HCT116 (cell line): ENCODE data around the gene FNDC3A. TPM values are rescaled to one million over a fixed set of nuclear protein-coding genes. Genes with fewer than 3 reads are reported as not detected.

ENCODE experiments used
- ATAC-seq: fragments of 200-7000 bp; cut with Tn5 transposase; 2 replicates; pipeline ENCODE4 v1.9.1; 2020; ENCODE audit warnings: mild to moderate bottlenecking, moderate library complexity
- BruUV-seq: library from RNA; stranded (reverse); fragments of 400-500 nt; replicated peaks from 2 replicates; lab custom pipeline; 2021; lab: Mats Ljungman, UMichigan
- CTCF ChIA-PET: fragments of 300-600 bp; sonication (Branson Sonifier 250); formaldehyde crosslinking; loops from one replicate; lab custom pipeline; 2021; ENCODE audit warnings: antibody characterized with exemption; lab: Charles Lee
- POLR2A ChIA-PET: fragments of 300-600, 350-600 bp; sonication (Branson Sonifier 250); formaldehyde crosslinking; loops from one replicate; lab custom pipeline; 2021; ENCODE audit warnings: antibody characterized with exemption; lab: Charles Lee
- RAD21 ChIA-PET, 2 experiments: fragments of 300-600 bp; sonication (Branson Sonifier 250); formaldehyde crosslinking; loops; one replicate each; lab custom pipeline; 2023; ENCODE audit warnings: low total read pairs in 2 of 2; ENCODE audit not compliant: uncharacterized antibody in 2 of 2, unreplicated experiment in 2 of 2, low non-redundant PET in 1 of 2; lab: Charles Lee
- DNase-seq: peaks from one replicate; pipeline ENCODE4 v3.0.0-alpha.2; 2010; ENCODE audit warnings: low read depth, low spot score
- H2AFZ ChIP-seq: fragments of 200-600 bp; shearing (Covaris generic), sonication (generic); 2 replicates; pipeline ENCODE4 v1.6.1; 2017; ENCODE audit warnings: low read depth, mixed run types, mixed read lengths, antibody characterized with exemption, low read length; ENCODE audit not compliant: poor library complexity, severe bottlenecking
- H3K27ac ChIP-seq: 2 replicates; pipeline ENCODE4 v1.5.1; 2012; ENCODE audit warnings: low read depth, low read length
- H3K27me3 ChIP-seq: fragments of 200-600 bp; sonication (generic); 2 replicates; pipeline ENCODE4 v1.6.1; 2016; ENCODE audit warnings: mixed run types, low read length, mixed read lengths; ENCODE audit not compliant: insufficient read depth
- H3K36me3 ChIP-seq, 2 experiments: fragments of 200-500 bp in 1 of 2; fragments of 200-600 bp in 1 of 2; sonication (Bioruptor generic) in 1 of 2; sonication (generic) in 1 of 2; 2 replicates each; pipeline versions ENCODE4 v1.5.1 to v1.6.1; 2014 to 2016; ENCODE audit warnings: low read length in 2 of 2, inconsistent platforms in 1 of 2, mixed read lengths in 1 of 2, mixed run types in 1 of 2; ENCODE audit not compliant: insufficient read depth in 2 of 2, control insufficient read depth in 1 of 2
- H3K4me1 ChIP-seq, 2 experiments: fragments of 200-600 bp in 1 of 2; sonication (generic) in 1 of 2; 2 replicates each; pipeline versions ENCODE4 v1.5.1 to v1.6.1; 2012 to 2017; ENCODE audit warnings: low read length in 2 of 2, inconsistent platforms in 1 of 2, mild to moderate bottlenecking in 1 of 2, mixed read lengths in 1 of 2, mixed run types in 1 of 2, moderate library complexity in 1 of 2; ENCODE audit not compliant: insufficient read depth in 2 of 2, control insufficient read depth in 1 of 2
- H3K4me2 ChIP-seq: fragments of 200-600 bp; sonication (generic); 2 replicates; pipeline ENCODE4 v1.6.1; 2017; ENCODE audit warnings: mixed run types, low read length, mixed read lengths
- H3K4me3 ChIP-seq, 2 experiments: fragments of 200-600 bp in 1 of 2; sonication (generic) in 1 of 2; replicated peaks in 1 of 2; 2 replicates each; pipeline ENCODE4 v1.5.1; 2011 to 2016; ENCODE audit warnings: low read length in 2 of 2, control low read depth in 1 of 2, low read depth in 1 of 2, mild to moderate bottlenecking in 1 of 2, mixed read lengths in 1 of 2, mixed run types in 1 of 2
- H3K79me2 ChIP-seq: fragments of 200-600 bp; sonication (generic); 2 replicates; pipeline ENCODE4 v1.6.1; 2017; ENCODE audit warnings: mild to moderate bottlenecking, mixed run types, low read length, moderate library complexity, mixed read lengths; ENCODE audit not compliant: insufficient read depth
- H3K9ac ChIP-seq: fragments of 200-600 bp; sonication (generic); 2 replicates; pipeline ENCODE4 v1.6.1; 2016; ENCODE audit warnings: low read length, mixed read lengths
- H3K9me2 ChIP-seq: fragments of 200-600 bp; sonication (generic), shearing (Covaris generic); 2 replicates; pipeline ENCODE4 v1.6.1; 2017; ENCODE audit warnings: mixed run types, mild to moderate bottlenecking, moderate library complexity; ENCODE audit not compliant: insufficient read depth
- H3K9me3 ChIP-seq, 2 experiments: fragments of 200-500 bp in 1 of 2; fragments of 200-600 bp in 1 of 2; sonication (Bioruptor generic) in 1 of 2; sonication (generic) in 1 of 2; 2 replicates each; pipeline ENCODE4 v1.6.1; 2014 to 2017; ENCODE audit warnings: low read length in 2 of 2, mixed read lengths in 2 of 2, inconsistent platforms in 1 of 2, low read depth in 1 of 2, mild to moderate bottlenecking in 1 of 2, mixed run types in 1 of 2, moderate library complexity in 1 of 2; ENCODE audit not compliant: control insufficient read depth in 1 of 2, insufficient read depth in 1 of 2
- H4K20me1 ChIP-seq: fragments of 200-600 bp; sonication (generic), shearing (Covaris generic); 2 replicates; pipeline ENCODE4 v1.6.1; 2017; ENCODE audit warnings: mixed run types, mild to moderate bottlenecking, moderate library complexity; ENCODE audit not compliant: insufficient read depth
- CBX3 ChIP-seq: IDR thresholded peaks from 2 replicates; pipeline ENCODE4 v1.6.1; 2012; ENCODE audit warnings: low read depth
- CEBPB ChIP-seq: IDR thresholded peaks from 2 replicates; pipeline ENCODE4 v1.6.1; 2012; ENCODE audit warnings: low read depth
- EGR1 ChIP-seq: IDR thresholded peaks from 2 replicates; pipeline ENCODE4 v1.6.1; 2012; ENCODE audit warnings: low read depth
- ELF1 ChIP-seq: IDR thresholded peaks from 2 replicates; pipeline ENCODE4 v1.6.1; 2012; ENCODE audit warnings: low read depth, borderline replicate concordance
- EZH2phosphoT487 ChIP-seq: fragments of 200-600 bp; IDR thresholded peaks from 2 replicates; pipeline ENCODE4 v1.6.1; 2018; ENCODE audit warnings: antibody characterized with exemption, borderline replicate concordance
- FOSL1 ChIP-seq: IDR thresholded peaks from 2 replicates; pipeline ENCODE4 v1.6.1; 2012; ENCODE audit warnings: low read depth
- JUND ChIP-seq: IDR thresholded peaks from 2 replicates; pipeline ENCODE4 v1.6.1; 2012
- POLR2A ChIP-seq: IDR thresholded peaks from 2 replicates; pipeline ENCODE4 v1.7.0; 2011; ENCODE audit warnings: borderline replicate concordance; ENCODE audit not compliant: insufficient read depth, insufficient read length; ENCODE audit errors: extremely low read depth
- POLR2AphosphoS5 ChIP-seq: IDR thresholded peaks from 2 replicates; pipeline ENCODE4 v1.6.1; 2011; ENCODE audit warnings: mild to moderate bottlenecking, low read depth, low read length, moderate library complexity
- RAD21 ChIP-seq: IDR thresholded peaks from 2 replicates; pipeline ENCODE4 v1.6.1; 2012; ENCODE audit warnings: low read depth, mild to moderate bottlenecking
- SP1 ChIP-seq: IDR thresholded peaks from 2 replicates; pipeline ENCODE4 v1.6.1; 2012; ENCODE audit warnings: low read depth
- SRF ChIP-seq: IDR thresholded peaks from 2 replicates; pipeline ENCODE4 v1.6.1; 2012; ENCODE audit warnings: low read depth
- YY1 ChIP-seq: IDR thresholded peaks from 2 replicates; pipeline ENCODE4 v1.6.1; 2011; ENCODE audit warnings: low read length, low read depth, moderate library complexity, mild to moderate bottlenecking; ENCODE audit not compliant: insufficient replicate concordance; ENCODE audit errors: extremely low read depth
- ZFX ChIP-seq: fragments of 450-650 bp; IDR thresholded peaks from 2 replicates; pipeline ENCODE4 v1.6.1; 2017
- ZNF274 ChIP-seq: fragments of 200-500 bp; sonication (Bioruptor generic); IDR thresholded peaks from 2 replicates; pipeline ENCODE4 v1.6.1; 2014; ENCODE audit warnings: mild to moderate bottlenecking, low read depth, low read length, inconsistent platforms
- intact Hi-C: fragments of 100-400 bp; cut with micrococcal nuclease; formaldehyde crosslinking; loops from 2 replicates; pipeline ENCODE4 v1.10.0; 2022
- total RNA-seq: library from RNA; stranded (reverse); gene quantifications from one replicate; pipeline ENCODE4 v1.2.1, GENCODE V29; 2021; ENCODE audit not compliant: unreplicated experiment
- TF ChIP-seq, protein P1 (sequence below): IDR thresholded peaks from 2 replicates; pipeline ENCODE4 v1.6.1; 2012
- TF ChIP-seq, protein P2 (sequence below): IDR thresholded peaks from 2 replicates; pipeline ENCODE4 v1.6.1; 2011; ENCODE audit warnings: mild to moderate bottlenecking, low read length, moderate library complexity; ENCODE audit not compliant: insufficient replicate concordance; ENCODE audit errors: extremely low read depth
- TF ChIP-seq, protein P3 (sequence below), 3 experiments: fragments of 200-600 bp in 1 of 3; sonication (generic) in 1 of 3; IDR thresholded peaks in 2 of 3; conservative IDR thresholded peaks in 1 of 3; 2 replicates each; pipeline ENCODE4 v1.5.1; 2012 to 2017; ENCODE audit warnings: low read depth in 2 of 3, low read length in 2 of 3, antibody characterized with exemption in 1 of 3, borderline replicate concordance in 1 of 3, control low read depth in 1 of 3, mild to moderate bottlenecking in 1 of 3, mixed read lengths in 1 of 3, mixed run types in 1 of 3, moderate library complexity in 1 of 3; ENCODE audit not compliant: insufficient read depth in 1 of 3

Gene FNDC3A
- total RNA-seq, 1 experiment from 2014 or later: 30.5 TPM

DNA sequence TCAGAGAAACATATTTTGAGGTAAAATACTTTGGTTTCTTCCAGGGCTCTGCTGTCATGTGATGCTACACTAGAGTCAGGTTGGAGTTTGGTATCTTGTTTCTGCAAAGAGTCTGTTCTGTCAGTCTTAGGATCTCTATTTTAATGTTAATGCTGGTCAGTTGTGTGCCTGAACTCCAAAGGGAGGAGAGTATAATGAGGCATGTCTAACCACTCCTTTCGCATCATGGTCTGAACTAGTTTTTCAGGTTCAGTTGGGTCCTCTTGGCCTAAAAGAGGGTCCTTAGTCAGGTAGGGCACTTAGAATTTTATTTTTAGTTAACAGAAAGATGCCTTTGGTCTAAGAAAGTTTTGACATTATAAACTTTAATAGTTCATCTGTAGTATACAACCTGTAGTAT lies 78.2 kb downstream of the FNDC3A start:
- H3K4me2 ChIP-seq: no peak overlapping the region
- H3K4me3 ChIP-seq: no peak overlapping the region
- CTCF ChIA-PET: no interaction called here
- H3K36me3 ChIP-seq: no peaks in the 10 kb centered on the region
- RAD21 ChIA-PET: no interaction called here
- H3K9me3 ChIP-seq: no peaks in the 10 kb centered on the region
- no TSS peak for BruUV-seq
- no peak overlapping the region for H3K9ac ChIP-seq
- ATAC-seq (no peak), DNase-seq (no peak)
- no peaks in the 10 kb centered on the region for H4K20me1 ChIP-seq
- intact Hi-C loops: no loop called here
- peaks cover 0 to 8% of the 10 kb centered on the region in 2 experiments; a peak in 1 of 4 replicates for H3K4me1 ChIP-seq
- POLR2A ChIA-PET: no interaction called here
- H3K27me3 ChIP-seq: no peaks in the 10 kb centered on the region
- no peaks in the 10 kb centered on the region for H3K79me2 ChIP-seq
- TF ChIP-seq EZH2phosphoT487: no peak
- TF ChIP-seq, protein P1, sequence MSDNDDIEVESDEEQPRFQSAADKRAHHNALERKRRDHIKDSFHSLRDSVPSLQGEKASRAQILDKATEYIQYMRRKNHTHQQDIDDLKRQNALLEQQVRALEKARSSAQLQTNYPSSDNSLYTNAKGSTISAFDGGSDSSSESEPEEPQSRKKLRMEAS: no peak
- TF ChIP-seq SP1: no peak
- no peak for TF ChIP-seq CEBPB
- no peak for TF ChIP-seq POLR2A
- TF ChIP-seq ZFX: no peak
- TF ChIP-seq, protein P2, sequence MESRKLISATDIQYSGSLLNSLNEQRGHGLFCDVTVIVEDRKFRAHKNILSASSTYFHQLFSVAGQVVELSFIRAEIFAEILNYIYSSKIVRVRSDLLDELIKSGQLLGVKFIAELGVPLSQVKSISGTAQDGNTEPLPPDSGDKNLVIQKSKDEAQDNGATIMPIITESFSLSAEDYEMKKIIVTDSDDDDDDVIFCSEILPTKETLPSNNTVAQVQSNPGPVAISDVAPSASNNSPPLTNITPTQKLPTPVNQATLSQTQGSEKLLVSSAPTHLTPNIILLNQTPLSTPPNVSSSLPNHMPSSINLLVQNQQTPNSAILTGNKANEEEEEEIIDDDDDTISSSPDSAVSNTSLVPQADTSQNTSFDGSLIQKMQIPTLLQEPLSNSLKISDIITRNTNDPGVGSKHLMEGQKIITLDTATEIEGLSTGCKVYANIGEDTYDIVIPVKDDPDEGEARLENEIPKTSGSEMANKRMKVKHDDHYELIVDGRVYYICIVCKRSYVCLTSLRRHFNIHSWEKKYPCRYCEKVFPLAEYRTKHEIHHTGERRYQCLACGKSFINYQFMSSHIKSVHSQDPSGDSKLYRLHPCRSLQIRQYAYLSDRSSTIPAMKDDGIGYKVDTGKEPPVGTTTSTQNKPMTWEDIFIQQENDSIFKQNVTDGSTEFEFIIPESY: no peak
- no peak for TF ChIP-seq FOSL1
- no peak for TF ChIP-seq EGR1
- TF ChIP-seq RAD21: no peak
- TF ChIP-seq SRF: no peak
- no peak for TF ChIP-seq YY1
- no peak for TF ChIP-seq ELF1
- TF ChIP-seq ZNF274: no peak
- no peak for TF ChIP-seq CBX3
- TF ChIP-seq, protein P3, sequence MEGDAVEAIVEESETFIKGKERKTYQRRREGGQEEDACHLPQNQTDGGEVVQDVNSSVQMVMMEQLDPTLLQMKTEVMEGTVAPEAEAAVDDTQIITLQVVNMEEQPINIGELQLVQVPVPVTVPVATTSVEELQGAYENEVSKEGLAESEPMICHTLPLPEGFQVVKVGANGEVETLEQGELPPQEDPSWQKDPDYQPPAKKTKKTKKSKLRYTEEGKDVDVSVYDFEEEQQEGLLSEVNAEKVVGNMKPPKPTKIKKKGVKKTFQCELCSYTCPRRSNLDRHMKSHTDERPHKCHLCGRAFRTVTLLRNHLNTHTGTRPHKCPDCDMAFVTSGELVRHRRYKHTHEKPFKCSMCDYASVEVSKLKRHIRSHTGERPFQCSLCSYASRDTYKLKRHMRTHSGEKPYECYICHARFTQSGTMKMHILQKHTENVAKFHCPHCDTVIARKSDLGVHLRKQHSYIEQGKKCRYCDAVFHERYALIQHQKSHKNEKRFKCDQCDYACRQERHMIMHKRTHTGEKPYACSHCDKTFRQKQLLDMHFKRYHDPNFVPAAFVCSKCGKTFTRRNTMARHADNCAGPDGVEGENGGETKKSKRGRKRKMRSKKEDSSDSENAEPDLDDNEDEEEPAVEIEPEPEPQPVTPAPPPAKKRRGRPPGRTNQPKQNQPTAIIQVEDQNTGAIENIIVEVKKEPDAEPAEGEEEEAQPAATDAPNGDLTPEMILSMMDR (IDR thresholded peaks at IDR 0.05 in 2 of 3, conservative IDR thresholded peaks at IDR 0.05 in 1 of 3; ENCODE audit: borderline replicate concordance in 1 of 3, insufficient read depth in 1 of 3, low read depth in 2 of 3, low read length in 2 of 3): no peak
- no peak for TF ChIP-seq JUND
- no peak for TF ChIP-seq POLR2AphosphoS5
- no peak overlapping the region for H3K27ac ChIP-seq
- no peak overlapping the region for H2AFZ ChIP-seq
- no peaks in the 10 kb centered on the region; the same call in 1 of the 2 replicates for H3K9me2 ChIP-seq
